NT2/D1 (cell line): Measurements from ENCODE around the gene TMEM256.

Experiments used
- SUZ12 ChIP-seq: IDR thresholded peaks from 2 replicates; pipeline ENCODE4 v1.6.1; 2011; ENCODE audit not compliant: insufficient read length, insufficient read depth; ENCODE audit errors: extremely low read depth
- ZNF274 ChIP-seq: IDR thresholded peaks from 2 replicates; pipeline ENCODE4 v1.6.1; 2011; ENCODE audit warnings: mild to moderate bottlenecking, low read depth, low read length

- no peak for TF ChIP-seq ZNF274
- TF ChIP-seq SUZ12 = no peak
Measured at GRCh38 chr17:7436556-7437368, 32.9 kb upstream of the TMEM256 start.
